OCI-LY3 (cell line): ENCODE data around the gene MINDY3.

ENCODE experiments used
- H2AFZ ChIP-seq: fragments of 200-600, 300-600 bp; shearing (Covaris generic); 2 replicates; pipeline ENCODE4 v1.6.0; 2014; ENCODE audit warnings: antibody characterized with exemption, low read depth, low read length
- H3K27ac ChIP-seq: fragments of 200-600, 300-600 bp; sonication (generic); 2 replicates; pipeline ENCODE4 v1.5.1; 2014; ENCODE audit warnings: mild to moderate bottlenecking, low read length, moderate library complexity, mixed read lengths
- H3K27me3 ChIP-seq: fragments of 200-600, 300-600 bp; sonication (generic); 2 replicates; pipeline ENCODE4 v1.6.1; 2014; ENCODE audit warnings: low read depth, low read length, mixed read lengths
- H3K36me3 ChIP-seq: fragments of 200-600, 300-600 bp; sonication (generic); replicated peaks from 2 replicates; pipeline ENCODE3; 2014; ENCODE audit warnings: low read depth, low read length, mixed read lengths
- H3K4me1 ChIP-seq: fragments of 300-600, 200-600 bp; sonication (generic); 2 replicates; pipeline ENCODE4 v1.6.1; 2014; ENCODE audit warnings: low read length, mixed read lengths
- H3K4me2 ChIP-seq: fragments of 200-600, 300-600 bp; sonication (generic); 2 replicates; pipeline ENCODE4 v1.6.1; 2014; ENCODE audit warnings: low read length, mixed read lengths
- H3K4me3 ChIP-seq: fragments of 300-600, 200-600 bp; sonication (generic); 2 replicates; pipeline ENCODE4 v1.5.1; 2014; ENCODE audit warnings: antibody characterized with exemption, mild to moderate bottlenecking, low read length, moderate library complexity
- H3K79me2 ChIP-seq: fragments of 300-600, 200-600 bp; shearing (Covaris generic); 2 replicates; pipeline ENCODE4 v1.6.1; 2014; ENCODE audit warnings: mild to moderate bottlenecking, low read length, mixed read lengths
- H3K9ac ChIP-seq: fragments of 300-600, 200-600 bp; shearing (Covaris generic); 2 replicates; pipeline ENCODE4 v1.6.0; 2014; ENCODE audit warnings: mild to moderate bottlenecking, low read length, moderate library complexity
- H3K9me3 ChIP-seq: fragments of 200-600, 300-600 bp; shearing (Covaris generic); 2 replicates; pipeline ENCODE4 v1.6.1; 2014; ENCODE audit warnings: low read length, mixed read lengths; ENCODE audit not compliant: insufficient read depth
- H4K20me1 ChIP-seq: fragments of 200-600, 300-600 bp; sonication (generic); 2 replicates; pipeline ENCODE4 v1.6.1; 2016; ENCODE audit warnings: low read length, mixed read lengths; ENCODE audit not compliant: insufficient read depth
- CTCF ChIP-seq: fragments of 200-600, 300-600 bp; sonication (generic); IDR thresholded peaks from 2 replicates; pipeline ENCODE4 v1.5.1; 2014; ENCODE audit warnings: antibody characterized with exemption, low read length, low read depth
- EZH2phosphoT487 ChIP-seq: fragments of 200-600 bp; shearing (Covaris generic); IDR thresholded peaks from 2 replicates; pipeline ENCODE4 v1.6.1; 2018; ENCODE audit warnings: antibody characterized with exemption, mixed run types, low read depth

The MINDY3 gene

GRCh38 chr10:15784662-15785300 is 75.5 kb downstream of the MINDY3 start:
- TF ChIP-seq CTCF, result no peak
- no peak for TF ChIP-seq EZH2phosphoT487
- H3K27ac ChIP-seq, result no peak overlapping the region
- no peaks in the 10 kb centered on the region for H4K20me1 ChIP-seq
- no peaks in the 10 kb centered on the region for H3K27me3 ChIP-seq
- no peak overlapping the region for H3K4me2 ChIP-seq
- H3K79me2 ChIP-seq, result no peaks in the 10 kb centered on the region
- no peaks in the 10 kb centered on the region for H3K36me3 ChIP-seq
- no peaks in the 10 kb centered on the region for H3K9me3 ChIP-seq
- H3K4me1 ChIP-seq, result no peaks in the 10 kb centered on the region
- H3K9ac ChIP-seq, result no peak overlapping the region
- no peak overlapping the region for H2AFZ ChIP-seq
- no peak overlapping the region for H3K4me3 ChIP-seq

- H3K4me2 ChIP-seq, result no peak overlapping the region
- H3K9me3 ChIP-seq, result no peaks in the 10 kb centered on the region
- no peaks in the 10 kb centered on the region for H3K79me2 ChIP-seq
- TF ChIP-seq CTCF (no peak), EZH2phosphoT487 (no peak)
- no peaks in the 10 kb centered on the region for H3K4me1 ChIP-seq
- H4K20me1 ChIP-seq, result no peaks in the 10 kb centered on the region
- H3K4me3 ChIP-seq, result no peak overlapping the region
- no peak overlapping the region for H2AFZ ChIP-seq
- H3K27ac ChIP-seq, result no peak overlapping the region
- no peaks in the 10 kb centered on the region for H3K36me3 ChIP-seq
- H3K27me3 ChIP-seq, result no peaks in the 10 kb centered on the region
- no peak overlapping the region for H3K9ac ChIP-seq
Observed at GRCh38 chr10:15783941-15784636, 76.2 kb downstream of the MINDY3 start.

GRCh38 chr10:15782851-15783250 is 77.5 kb downstream of the MINDY3 start:
- H2AFZ ChIP-seq, result no peak overlapping the region
- no peaks in the 10 kb centered on the region for H3K4me1 ChIP-seq
- TF ChIP-seq EZH2phosphoT487, result no peak
- TF ChIP-seq CTCF, result no peak
- H3K27me3 ChIP-seq, result no peaks in the 10 kb centered on the region
- no peaks in the 10 kb centered on the region for H3K79me2 ChIP-seq
- no peak overlapping the region for H3K4me3 ChIP-seq
- no peak overlapping the region for H3K27ac ChIP-seq
- H3K9me3 ChIP-seq, result no peaks in the 10 kb centered on the region
- H3K36me3 ChIP-seq, result peaks cover 5% of the 10 kb centered on the region
- H3K9ac ChIP-seq, result no peak overlapping the region
- H4K20me1 ChIP-seq, result no peaks in the 10 kb centered on the region
- H3K4me2 ChIP-seq, result no peak overlapping the region

GRCh38 chr10:15781381-15781960 is 78.8 kb downstream of the MINDY3 start:
- H3K4me3 ChIP-seq, result no peak overlapping the region
- H3K79me2 ChIP-seq, result no peaks in the 10 kb centered on the region

More at GRCh38 chr10:15781381-15781960, 78.8 kb downstream of the MINDY3 start:
- no peak for TF ChIP-seq EZH2phosphoT487
- no peak for TF ChIP-seq CTCF
- no peaks in the 10 kb centered on the region for H3K27me3 ChIP-seq
- H3K4me1 ChIP-seq, result no peaks in the 10 kb centered on the region
- no peaks in the 10 kb centered on the region for H4K20me1 ChIP-seq
- H3K4me2 ChIP-seq, result no peak overlapping the region
- H2AFZ ChIP-seq, result no peak overlapping the region
- peaks cover 5% of the 10 kb centered on the region for H3K36me3 ChIP-seq
- no peaks in the 10 kb centered on the region for H3K9me3 ChIP-seq
- H3K27ac ChIP-seq, result no peak overlapping the region
- H3K9ac ChIP-seq, result no peak overlapping the region
